HCT116 (cell line): ENCODE data around the gene SCGN. TPM values are rescaled to one million over a fixed set of nuclear protein-coding genes. Genes with fewer than 3 reads are reported as not detected.

Experiments
- ATAC-seq: fragments of 200-7000 bp; cut with Tn5 transposase; 2 replicates; pipeline ENCODE4 v1.9.1; 2020; ENCODE audit warnings: mild to moderate bottlenecking, moderate library complexity
- BruUV-seq: library from RNA; stranded (reverse); fragments of 400-500 nt; replicated peaks from 2 replicates; lab custom pipeline; 2021; lab: Mats Ljungman, UMichigan
- CTCF ChIA-PET: fragments of 300-600 bp; sonication (Branson Sonifier 250); formaldehyde crosslinking; loops from one replicate; lab custom pipeline; 2021; ENCODE audit warnings: antibody characterized with exemption; lab: Charles Lee
- POLR2A ChIA-PET: fragments of 300-600, 350-600 bp; sonication (Branson Sonifier 250); formaldehyde crosslinking; loops from one replicate; lab custom pipeline; 2021; ENCODE audit warnings: antibody characterized with exemption; lab: Charles Lee
- RAD21 ChIA-PET, 2 experiments: fragments of 300-600 bp; sonication (Branson Sonifier 250); formaldehyde crosslinking; loops; one replicate each; lab custom pipeline; 2023; ENCODE audit warnings: low total read pairs in 2 of 2; ENCODE audit not compliant: uncharacterized antibody in 2 of 2, unreplicated experiment in 2 of 2, low non-redundant PET in 1 of 2; lab: Charles Lee
- DNase-seq: peaks from one replicate; pipeline ENCODE4 v3.0.0-alpha.2; 2010; ENCODE audit warnings: low read depth, low spot score
- H2AFZ ChIP-seq: fragments of 200-600 bp; shearing (Covaris generic), sonication (generic); 2 replicates; pipeline ENCODE4 v1.6.1; 2017; ENCODE audit warnings: low read depth, mixed run types, mixed read lengths, antibody characterized with exemption, low read length; ENCODE audit not compliant: poor library complexity, severe bottlenecking
- H3K27ac ChIP-seq: 2 replicates; pipeline ENCODE4 v1.5.1; 2012; ENCODE audit warnings: low read depth, low read length
- H3K27me3 ChIP-seq: fragments of 200-600 bp; sonication (generic); 2 replicates; pipeline ENCODE4 v1.6.1; 2016; ENCODE audit warnings: mixed run types, low read length, mixed read lengths; ENCODE audit not compliant: insufficient read depth
- H3K36me3 ChIP-seq, 2 experiments: fragments of 200-500 bp in 1 of 2; fragments of 200-600 bp in 1 of 2; sonication (Bioruptor generic) in 1 of 2; sonication (generic) in 1 of 2; 2 replicates each; pipeline versions ENCODE4 v1.5.1 to v1.6.1; 2014 to 2016; ENCODE audit warnings: low read length in 2 of 2, inconsistent platforms in 1 of 2, mixed read lengths in 1 of 2, mixed run types in 1 of 2; ENCODE audit not compliant: insufficient read depth in 2 of 2, control insufficient read depth in 1 of 2
- H3K4me1 ChIP-seq, 2 experiments: fragments of 200-600 bp in 1 of 2; sonication (generic) in 1 of 2; 2 replicates each; pipeline versions ENCODE4 v1.5.1 to v1.6.1; 2012 to 2017; ENCODE audit warnings: low read length in 2 of 2, inconsistent platforms in 1 of 2, mild to moderate bottlenecking in 1 of 2, mixed read lengths in 1 of 2, mixed run types in 1 of 2, moderate library complexity in 1 of 2; ENCODE audit not compliant: insufficient read depth in 2 of 2, control insufficient read depth in 1 of 2
- H3K4me2 ChIP-seq: fragments of 200-600 bp; sonication (generic); 2 replicates; pipeline ENCODE4 v1.6.1; 2017; ENCODE audit warnings: mixed run types, low read length, mixed read lengths
- H3K4me3 ChIP-seq, 2 experiments: fragments of 200-600 bp in 1 of 2; sonication (generic) in 1 of 2; replicated peaks in 1 of 2; 2 replicates each; pipeline ENCODE4 v1.5.1; 2011 to 2016; ENCODE audit warnings: low read length in 2 of 2, control low read depth in 1 of 2, low read depth in 1 of 2, mild to moderate bottlenecking in 1 of 2, mixed read lengths in 1 of 2, mixed run types in 1 of 2
- H3K79me2 ChIP-seq: fragments of 200-600 bp; sonication (generic); 2 replicates; pipeline ENCODE4 v1.6.1; 2017; ENCODE audit warnings: mild to moderate bottlenecking, mixed run types, low read length, moderate library complexity, mixed read lengths; ENCODE audit not compliant: insufficient read depth
- H3K9ac ChIP-seq: fragments of 200-600 bp; sonication (generic); 2 replicates; pipeline ENCODE4 v1.6.1; 2016; ENCODE audit warnings: low read length, mixed read lengths
- H3K9me2 ChIP-seq: fragments of 200-600 bp; sonication (generic), shearing (Covaris generic); 2 replicates; pipeline ENCODE4 v1.6.1; 2017; ENCODE audit warnings: mixed run types, mild to moderate bottlenecking, moderate library complexity; ENCODE audit not compliant: insufficient read depth
- H3K9me3 ChIP-seq, 2 experiments: fragments of 200-500 bp in 1 of 2; fragments of 200-600 bp in 1 of 2; sonication (Bioruptor generic) in 1 of 2; sonication (generic) in 1 of 2; 2 replicates each; pipeline ENCODE4 v1.6.1; 2014 to 2017; ENCODE audit warnings: low read length in 2 of 2, mixed read lengths in 2 of 2, inconsistent platforms in 1 of 2, low read depth in 1 of 2, mild to moderate bottlenecking in 1 of 2, mixed run types in 1 of 2, moderate library complexity in 1 of 2; ENCODE audit not compliant: control insufficient read depth in 1 of 2, insufficient read depth in 1 of 2
- H4K20me1 ChIP-seq: fragments of 200-600 bp; sonication (generic), shearing (Covaris generic); 2 replicates; pipeline ENCODE4 v1.6.1; 2017; ENCODE audit warnings: mixed run types, mild to moderate bottlenecking, moderate library complexity; ENCODE audit not compliant: insufficient read depth
- EZH2phosphoT487 ChIP-seq: fragments of 200-600 bp; IDR thresholded peaks from 2 replicates; pipeline ENCODE4 v1.6.1; 2018; ENCODE audit warnings: antibody characterized with exemption, borderline replicate concordance
- JUND ChIP-seq: IDR thresholded peaks from 2 replicates; pipeline ENCODE4 v1.6.1; 2012
- MAX ChIP-seq: IDR thresholded peaks from 2 replicates; pipeline ENCODE4 v1.6.1; 2012
- RAD21 ChIP-seq: IDR thresholded peaks from 2 replicates; pipeline ENCODE4 v1.6.1; 2012; ENCODE audit warnings: low read depth, mild to moderate bottlenecking
- SRF ChIP-seq: IDR thresholded peaks from 2 replicates; pipeline ENCODE4 v1.6.1; 2012; ENCODE audit warnings: low read depth
- TCF7L2 ChIP-seq: IDR thresholded peaks from 2 replicates; pipeline ENCODE4 v1.7.0; 2011; ENCODE audit warnings: borderline replicate concordance, inconsistent platforms; ENCODE audit not compliant: insufficient read depth, insufficient read length; ENCODE audit errors: extremely low read depth
- intact Hi-C: fragments of 100-400 bp; cut with micrococcal nuclease; formaldehyde crosslinking; loops from 2 replicates; pipeline ENCODE4 v1.10.0; 2022
- total RNA-seq: library from RNA; stranded (reverse); gene quantifications from one replicate; pipeline ENCODE4 v1.2.1, GENCODE V29; 2021; ENCODE audit not compliant: unreplicated experiment
- TF ChIP-seq, protein P1 (sequence below): IDR thresholded peaks from 2 replicates; pipeline ENCODE4 v1.6.1; 2012; ENCODE audit warnings: low read depth

Gene SCGN
- total RNA-seq, 1 experiment from 2014 or later = not detected

DNA sequence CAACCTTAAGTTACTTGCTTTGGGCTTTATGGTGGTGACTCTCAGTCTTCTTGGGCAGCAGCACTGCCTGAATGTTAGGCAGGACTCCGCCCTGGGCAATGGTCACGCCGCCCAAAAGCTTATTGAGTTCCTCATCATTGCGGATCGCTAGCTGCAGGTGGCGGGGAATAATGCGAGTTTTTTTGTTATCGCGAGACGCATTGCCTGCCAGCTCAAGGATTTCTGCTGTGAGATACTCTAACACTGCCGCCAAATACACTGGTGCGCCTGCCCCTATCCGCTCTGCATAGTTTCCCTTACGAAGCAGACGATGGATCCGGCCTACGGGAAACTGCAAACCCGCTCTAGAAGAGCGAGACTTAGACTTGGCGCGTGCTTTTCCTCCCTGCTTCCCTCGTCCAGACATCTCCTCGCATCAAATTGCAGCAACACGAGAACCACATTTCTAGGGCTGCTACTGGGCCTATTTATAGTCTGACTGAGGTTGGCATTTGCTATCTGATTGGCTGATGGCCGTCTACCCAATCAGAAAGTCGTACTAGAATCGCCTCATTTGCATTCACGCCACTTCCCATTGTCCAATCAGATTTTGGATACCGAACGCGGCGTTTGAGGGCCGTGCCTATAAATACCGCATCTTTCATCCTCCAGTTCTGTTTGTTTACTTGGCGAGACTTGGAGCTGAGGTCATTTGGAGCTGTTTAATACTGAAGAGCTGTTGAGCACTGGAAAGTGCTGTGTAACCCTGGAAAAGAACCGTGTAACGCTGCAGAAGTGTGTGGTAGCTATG, 74.3 kb downstream of the SCGN start:
- no peak overlapping the region for H3K4me2 ChIP-seq
- H3K36me3 ChIP-seq = no peaks in the 10 kb centered on the region
- no peak overlapping the region for H3K27ac ChIP-seq
- DNase-seq (no peak), ATAC-seq (no peak)
- H3K9ac ChIP-seq = no peak overlapping the region
- RAD21 ChIA-PET = no interaction called here
- CTCF ChIA-PET = interaction anchor here (1.0 to 1.3 kb wide), 2 partner anchors 8 to 266 kb away, joined by 3 to 7 read pairs; no protein-coding TSS in a partner anchor
- BruUV-seq = no TSS peak
- H3K4me3 ChIP-seq = no peak overlapping the region
- POLR2A ChIA-PET = no interaction called here
- H3K9me3 ChIP-seq = no peaks in the 10 kb centered on the region
- no peaks in the 10 kb centered on the region for H3K9me2 ChIP-seq
- TF ChIP-seq MAX = no peak
- TF ChIP-seq SRF = no peak
- no peak for TF ChIP-seq JUND
- no peak for TF ChIP-seq RAD21
- no peak for TF ChIP-seq EZH2phosphoT487
- H3K4me1 ChIP-seq = no peaks in the 10 kb centered on the region
- no peaks in the 10 kb centered on the region for H4K20me1 ChIP-seq
- intact Hi-C loops = no loop called here
- no peaks in the 10 kb centered on the region for H3K27me3 ChIP-seq
- no peak overlapping the region for H2AFZ ChIP-seq
- no peaks in the 10 kb centered on the region for H3K79me2 ChIP-seq

DNA sequence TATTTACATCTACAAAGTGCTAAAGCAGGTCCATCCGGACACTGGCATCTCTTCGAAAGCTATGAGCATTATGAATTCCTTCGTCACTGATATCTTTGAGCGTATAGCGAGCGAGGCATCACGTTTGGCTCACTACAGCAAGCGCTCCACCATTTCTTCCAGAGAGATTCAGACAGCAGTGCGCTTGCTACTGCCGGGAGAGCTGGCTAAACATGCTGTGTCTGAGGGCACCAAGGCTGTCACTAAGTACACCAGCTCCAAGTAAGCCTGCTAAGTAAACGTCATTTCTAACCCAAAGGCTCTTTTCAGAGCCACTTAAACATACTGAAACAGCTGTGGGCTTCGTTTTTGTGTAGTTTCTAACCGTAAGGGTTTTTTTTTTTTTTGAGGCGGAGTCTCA, 75.0 kb downstream of the SCGN start:
- RAD21 ChIA-PET = no interaction called here
- H3K79me2 ChIP-seq = no peaks in the 10 kb centered on the region
- no TSS peak for BruUV-seq
- no peak overlapping the region for H3K27ac ChIP-seq
- H3K4me1 ChIP-seq = no peaks in the 10 kb centered on the region
- H3K4me3 ChIP-seq = no peak overlapping the region
- TF ChIP-seq, protein P1, sequence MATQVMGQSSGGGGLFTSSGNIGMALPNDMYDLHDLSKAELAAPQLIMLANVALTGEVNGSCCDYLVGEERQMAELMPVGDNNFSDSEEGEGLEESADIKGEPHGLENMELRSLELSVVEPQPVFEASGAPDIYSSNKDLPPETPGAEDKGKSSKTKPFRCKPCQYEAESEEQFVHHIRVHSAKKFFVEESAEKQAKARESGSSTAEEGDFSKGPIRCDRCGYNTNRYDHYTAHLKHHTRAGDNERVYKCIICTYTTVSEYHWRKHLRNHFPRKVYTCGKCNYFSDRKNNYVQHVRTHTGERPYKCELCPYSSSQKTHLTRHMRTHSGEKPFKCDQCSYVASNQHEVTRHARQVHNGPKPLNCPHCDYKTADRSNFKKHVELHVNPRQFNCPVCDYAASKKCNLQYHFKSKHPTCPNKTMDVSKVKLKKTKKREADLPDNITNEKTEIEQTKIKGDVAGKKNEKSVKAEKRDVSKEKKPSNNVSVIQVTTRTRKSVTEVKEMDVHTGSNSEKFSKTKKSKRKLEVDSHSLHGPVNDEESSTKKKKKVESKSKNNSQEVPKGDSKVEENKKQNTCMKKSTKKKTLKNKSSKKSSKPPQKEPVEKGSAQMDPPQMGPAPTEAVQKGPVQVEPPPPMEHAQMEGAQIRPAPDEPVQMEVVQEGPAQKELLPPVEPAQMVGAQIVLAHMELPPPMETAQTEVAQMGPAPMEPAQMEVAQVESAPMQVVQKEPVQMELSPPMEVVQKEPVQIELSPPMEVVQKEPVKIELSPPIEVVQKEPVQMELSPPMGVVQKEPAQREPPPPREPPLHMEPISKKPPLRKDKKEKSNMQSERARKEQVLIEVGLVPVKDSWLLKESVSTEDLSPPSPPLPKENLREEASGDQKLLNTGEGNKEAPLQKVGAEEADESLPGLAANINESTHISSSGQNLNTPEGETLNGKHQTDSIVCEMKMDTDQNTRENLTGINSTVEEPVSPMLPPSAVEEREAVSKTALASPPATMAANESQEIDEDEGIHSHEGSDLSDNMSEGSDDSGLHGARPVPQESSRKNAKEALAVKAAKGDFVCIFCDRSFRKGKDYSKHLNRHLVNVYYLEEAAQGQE = no peak
- TF ChIP-seq TCF7L2 = no peak
- no peaks in the 10 kb centered on the region for H3K36me3 ChIP-seq
- no peak overlapping the region for H3K4me2 ChIP-seq
- no peak overlapping the region for H3K9ac ChIP-seq
- CTCF ChIA-PET = interaction anchor here (1.3 kb wide), 1 partner anchor 9 kb away, joined by 7 read pairs; no protein-coding TSS in a partner anchor
- intact Hi-C loops = no loop called here
- H3K27me3 ChIP-seq = no peaks in the 10 kb centered on the region
- H3K9me2 ChIP-seq = no peaks in the 10 kb centered on the region
- no peak overlapping the region for H2AFZ ChIP-seq
- H3K9me3 ChIP-seq = no peaks in the 10 kb centered on the region
- DNase-seq (no peak), ATAC-seq (no peak)
- H4K20me1 ChIP-seq = no peaks in the 10 kb centered on the region
- POLR2A ChIA-PET = no interaction called here
